ENCODE measurements around the gene CTNNAL1.

- TF ChIP-seq POLR2A (IDR thresholded peaks at IDR 0.05; ENCODE audit: low read depth, low read length), result no peak
- TF ChIP-seq PAX5 (IDR thresholded peaks at IDR 0.05; ENCODE audit: insufficient read depth, low read length, severe bottlenecking), result no peak
- no peak for TF ChIP-seq POLR2AphosphoS5 (IDR thresholded peaks at IDR 0.05; ENCODE audit: low read depth, low read length)
- TF ChIP-seq POU2F2 (IDR thresholded peaks at IDR 0.05; ENCODE audit: low read depth, low read length), result no peak
- no peak for TF ChIP-seq SPI1 (IDR thresholded peaks at IDR 0.05; ENCODE audit: low read depth, low read length)
- no peak for TF ChIP-seq TAF1 (IDR thresholded peaks at IDR 0.05; ENCODE audit: low read depth, low read length)
These were observed 107.8 kb downstream of the CTNNAL1 start for GRCh38 chr9:108905494-108905893.
